DMS53 treated with DMSO at 0.1 percent for 48 hours (cell line): ENCODE measurements around the gene SNRNP27.

Source experiments
- DNase-seq: peaks from one replicate; lab custom pipeline; 2025; ENCODE audit not compliant: unreplicated experiment; lab: John Stamatoyannopoulos, UW

Gene SNRNP27

GRCh38 chr2:69914950-69915945 lies 21.5 kb downstream of the SNRNP27 start, which contains the start of gene MXD1:
MXD1 (plus strand) TSS chr2:69915109; CDS start chr2:69915331, 222 bp downstream.
- no peak for DNase-seq

- DNase-seq, result no peak
Measured at GRCh38 chr2:69916106-69916505, 22.4 kb downstream of the SNRNP27 start.

GRCh38 chr2:69917852-69918251 lies 24.1 kb downstream of the SNRNP27 start:
- DNase-seq, result no peak

- no peak for DNase-seq
Measured at GRCh38 chr2:69918401-69918800, 24.6 kb downstream of the SNRNP27 start.

GRCh38 chr2:69923116-69923515 lies 29.4 kb downstream of the SNRNP27 start:
- no peak for DNase-seq

GRCh38 chr2:69926849-69927515 lies 33.2 kb downstream of the SNRNP27 start:
- no peak for DNase-seq

GRCh38 chr2:69931832-69932595 lies 38.3 kb downstream of the SNRNP27 start:
- no peak for DNase-seq

- no peak for DNase-seq
Measured at GRCh38 chr2:69932596-69932922, 38.8 kb downstream of the SNRNP27 start.

- no peak for DNase-seq
Measured at GRCh38 chr2:69933254-69933828, 39.6 kb downstream of the SNRNP27 start.

GRCh38 chr2:69933839-69934613 lies 40.3 kb downstream of the SNRNP27 start:
- DNase-seq, result peak; percentile 17

GRCh38 chr2:69934614-69934908 lies 40.8 kb downstream of the SNRNP27 start:
- DNase-seq, result no peak

GRCh38 chr2:69935011-69935410 lies 41.3 kb downstream of the SNRNP27 start:
- no peak for DNase-seq

- DNase-seq, result no peak
Measured at GRCh38 chr2:69936906-69937305, 43.1 kb downstream of the SNRNP27 start.

GRCh38 chr2:69937968-69938367 lies 44.2 kb downstream of the SNRNP27 start:
- no peak for DNase-seq

- DNase-seq, result no peak
Measured at GRCh38 chr2:69939722-69940121, 46.0 kb downstream of the SNRNP27 start.

GRCh38 chr2:69940691-69941090 lies 46.9 kb downstream of the SNRNP27 start:
- no peak for DNase-seq

- no peak for DNase-seq
Measured at GRCh38 chr2:69943000-69943842, 49.5 kb downstream of the SNRNP27 start.

- DNase-seq, result no peak
Measured at GRCh38 chr2:69943843-69944525, 50.2 kb downstream of the SNRNP27 start.

GRCh38 chr2:69944756-69945155 lies 51.0 kb downstream of the SNRNP27 start:
- no peak for DNase-seq
